ENCODE results near the gene VAV2. TPM values are rescaled to one million over a fixed set of nuclear protein-coding genes. Genes with fewer than 3 reads are reported as not detected.
A peak's percentile ranks its signal among the peaks of the same experiment; 100 is the strongest.

The VAV2 gene
- total RNA-seq, 3 donors from 2014 or later (not counting 1 experiment from before 2014, with no cell fraction given) = 3.9 to 5.1 (median 4.8) TPM

- Histone ChIP-seq H3K27me3 (ENCODE audit: control insufficient read depth, insufficient read depth, low read length) (no peaks in the 10 kb centered on the region), H3K9me3 (ENCODE audit: control insufficient read depth, insufficient read depth, low read length) (peaks cover 7% of the 10 kb centered on the region), H3K4me3 (ENCODE audit: low read length) (no peak overlapping the region), H3K27ac (ENCODE audit: low read length) (no peak overlapping the region), H3K4me1 (ENCODE audit: control insufficient read depth, insufficient read depth, low read length) (no peaks in the 10 kb centered on the region), H3K36me3 (ENCODE audit: control insufficient read depth, insufficient read depth, low read length) (peaks cover 2% of the 10 kb centered on the region)
- TF ChIP-seq CTCF (IDR thresholded peaks at IDR 0.05) = no peak
- Mint-ChIP-seq H3K4me3 (no peak overlapping the region), H3K27me3 (ENCODE audit: low read depth in 2 of 2) (no peaks in the 10 kb centered on the region), H3K36me3 (peaks cover 9% of the 10 kb centered on the region), H3K27ac (no peak overlapping the region), H3K4me1 (peaks cover 0 to 4% of the 10 kb centered on the region in 2 donors), H3K9me3 (peaks cover 4 to 9% of the 10 kb centered on the region in 2 donors)
- intact Hi-C loops (cut with micrococcal nuclease) = no loop called here
- DNase-seq (no peak), ATAC-seq (no peak)
- 92% methylated on average over 26 of the region's 26 CpGs for WGBS (ENCODE audit: insufficient coverage)
Measured at GRCh38 chr9:133763272-133764183, 228.6 kb downstream of the VAV2 start.

GRCh38 chr9:133762488-133763271 lies 229.4 kb downstream of the VAV2 start:
- no peak overlapping the region for H3K27ac ChIP-seq (ENCODE audit: low read length)
- intact Hi-C loops (cut with micrococcal nuclease) = no loop called here
- DNase-seq (no peak), ATAC-seq (peak in 1 of 3 donors; percentile 24)
- no peak for TF ChIP-seq CTCF (IDR thresholded peaks at IDR 0.05)
- H3K4me1 ChIP-seq (ENCODE audit: control insufficient read depth, insufficient read depth, low read length) = no peaks in the 10 kb centered on the region
- peaks cover 4 to 9% of the 10 kb centered on the region in 2 donors for H3K9me3 Mint-ChIP-seq
- no peak overlapping the region for H3K4me3 ChIP-seq (ENCODE audit: low read length)
- H3K4me1 Mint-ChIP-seq = peaks cover 0 to 4% of the 10 kb centered on the region in 2 donors
- peaks cover 9% of the 10 kb centered on the region for H3K36me3 Mint-ChIP-seq
- H3K4me3 Mint-ChIP-seq = no peak overlapping the region
- no peaks in the 10 kb centered on the region for H3K27me3 ChIP-seq (ENCODE audit: control insufficient read depth, insufficient read depth, low read length)
- H3K27ac Mint-ChIP-seq = no peak overlapping the region
- 92% methylated on average over 19 of the region's 19 CpGs for WGBS (ENCODE audit: insufficient coverage)
- peaks cover 2% of the 10 kb centered on the region for H3K36me3 ChIP-seq (ENCODE audit: control insufficient read depth, insufficient read depth, low read length)
- H3K9me3 ChIP-seq (ENCODE audit: control insufficient read depth, insufficient read depth, low read length) = peaks cover 4% of the 10 kb centered on the region
- H3K27me3 Mint-ChIP-seq (ENCODE audit: low read depth in 2 of 2) = no peaks in the 10 kb centered on the region

- no peaks in the 10 kb centered on the region for H3K27me3 Mint-ChIP-seq (ENCODE audit: low read depth in 2 of 2)
- Histone ChIP-seq H3K9me3 (ENCODE audit: control insufficient read depth, insufficient read depth, low read length) (no peaks in the 10 kb centered on the region), H3K4me1 (ENCODE audit: control insufficient read depth, insufficient read depth, low read length) (no peaks in the 10 kb centered on the region), H3K36me3 (ENCODE audit: control insufficient read depth, insufficient read depth, low read length) (no peaks in the 10 kb centered on the region), H3K27me3 (ENCODE audit: control insufficient read depth, insufficient read depth, low read length) (no peaks in the 10 kb centered on the region), H3K27ac (ENCODE audit: low read length) (no peak overlapping the region), H3K4me3 (ENCODE audit: low read length) (no peak overlapping the region)
- intact Hi-C loops (cut with micrococcal nuclease) = no loop called here
- TF ChIP-seq CTCF (IDR thresholded peaks at IDR 0.05) = no peak
- H3K27ac Mint-ChIP-seq = no peak overlapping the region
- H3K9me3 Mint-ChIP-seq = peaks cover 2 to 4% of the 10 kb centered on the region in 2 donors
- ATAC-seq (no peak), DNase-seq (no peak)
- H3K4me1 Mint-ChIP-seq = peaks cover 0 to 4% of the 10 kb centered on the region in 2 donors
- 87% methylated on average over 11 of the region's 11 CpGs for WGBS (ENCODE audit: insufficient coverage)
- H3K4me3 Mint-ChIP-seq = no peak overlapping the region
- H3K36me3 Mint-ChIP-seq = peaks cover 9% of the 10 kb centered on the region
Measured at GRCh38 chr9:133761641-133762248, 230.4 kb downstream of the VAV2 start.
